K562 (cell line): ENCODE data around the gene ARHGAP28. TPM values are rescaled to one million over a fixed set of nuclear protein-coding genes. Genes with fewer than 3 reads are reported as not detected.

Source experiments
- ATAC-seq: fragments of 200-7000 bp; cut with Tn5 transposase; 3 replicates; pipeline ENCODE4 v1.9.1; 2020; ENCODE audit warnings: moderate library complexity
- BruUV-seq: library from RNA; stranded (reverse); fragments of 400-500 nt; replicated peaks from 2 replicates; lab custom pipeline; 2021; lab: Mats Ljungman, UMichigan
- CTCF ChIA-PET: fragments of 300-600 bp; formaldehyde crosslinking; extraction: SDS; loops from one replicate; lab custom pipeline; 2021; ENCODE audit warnings: low intra/inter-chr PET ratio; lab: Yijun Ruan, JAX
- POLR2A ChIA-PET: fragments of 300-600, 350-650 bp; sonication (Branson Sonifier 250); formaldehyde crosslinking; extraction: SDS; loops from one replicate; lab custom pipeline; 2021; ENCODE audit warnings: antibody characterized with exemption, inconsistent platforms; lab: Yijun Ruan, JAX
- DNase-seq, 4 experiments: peaks; one replicate each; pipeline versions ENCODE4 v3.0.0 to v3.0.0-alpha.2; 2011 to 2018; ENCODE audit warnings: low spot score in 3 of 4, mixed read lengths in 3 of 4; ENCODE audit errors: extremely low read depth in 1 of 4
- FAIRE-seq: peaks from 2 replicates; lab custom pipeline; 2011; peaks lifted over from hg19 to GRCh38; lab: Jason Lieb, UNC
- H2AFZ ChIP-seq: 2 replicates; pipeline ENCODE4 v1.6.0; 2011; ENCODE audit warnings: low read depth, low read length, control low read depth, inconsistent platforms
- H3K27ac ChIP-seq: fragments of 200-600 bp; 3 replicates; pipeline ENCODE4 v1.8.0; 2011; ENCODE audit warnings: low read depth, mild to moderate bottlenecking, control low read depth, inconsistent platforms, low read length, moderate library complexity, mixed read lengths; ENCODE audit errors: extremely low read depth
- H3K27me3 ChIP-seq, 2 experiments: fragments of 300-600 bp in 1 of 2; 2 replicates in 1 of 2; 3 replicates in 1 of 2; pipeline versions ENCODE4 v1.6.0 to v1.8.0; 2011; ENCODE audit warnings: inconsistent platforms in 2 of 2, low read length in 2 of 2, mild to moderate bottlenecking in 1 of 2, mixed read lengths in 1 of 2, moderate library complexity in 1 of 2; ENCODE audit not compliant: control insufficient read depth in 2 of 2, insufficient read depth in 2 of 2
- H3K36me3 ChIP-seq: fragments of 300-600 bp; 3 replicates; pipeline ENCODE4 v1.8.0; 2011; ENCODE audit warnings: mild to moderate bottlenecking, low read length, inconsistent platforms; ENCODE audit not compliant: control insufficient read depth, insufficient read depth
- H3K4me1 ChIP-seq, 2 experiments: fragments of 200-600 bp in 1 of 2; replicated peaks in 1 of 2; 2 replicates in 1 of 2; 3 replicates in 1 of 2; pipeline versions ENCODE4 v1.5.1 to v1.8.0; 2011; ENCODE audit warnings: inconsistent platforms in 2 of 2, low read length in 2 of 2, mild to moderate bottlenecking in 1 of 2, mixed read lengths in 1 of 2, moderate library complexity in 1 of 2; ENCODE audit not compliant: control insufficient read depth in 2 of 2, insufficient read depth in 2 of 2
- H3K4me2 ChIP-seq: 2 replicates; pipeline ENCODE4 v1.6.1; 2011; ENCODE audit warnings: low read length, control low read depth, inconsistent platforms, mixed read lengths; ENCODE audit not compliant: insufficient read depth
- H3K4me3 ChIP-seq: fragments of 200-600 bp; sonication (generic), shearing (Covaris generic); 2 replicates; pipeline ENCODE4 v1.5.1; 2016; ENCODE audit warnings: control low read depth, inconsistent platforms
- H3K79me2 ChIP-seq: fragments of 200-600 bp; 3 replicates; pipeline ENCODE4 v1.8.0; 2011; ENCODE audit warnings: low read length, inconsistent platforms; ENCODE audit not compliant: control insufficient read depth, insufficient read depth
- H3K9ac ChIP-seq, 2 experiments: 2 replicates each; pipeline versions ENCODE4 v1.6.0 to v1.6.1; 2011; ENCODE audit warnings: low read depth in 2 of 2, low read length in 2 of 2, control low read depth in 1 of 2, inconsistent platforms in 1 of 2, mild to moderate bottlenecking in 1 of 2, mixed read lengths in 1 of 2; ENCODE audit not compliant: insufficient read depth in 1 of 2
- H3K9me1 ChIP-seq: one replicate; pipeline ENCODE4 v1.6.0; 2011; ENCODE audit warnings: inconsistent platforms, mild to moderate bottlenecking, low read length, moderate library complexity; ENCODE audit not compliant: control insufficient read depth, insufficient read depth
- H3K9me3 ChIP-seq: replicated peaks from 2 replicates; pipeline ENCODE4 v1.5.1; 2011; ENCODE audit warnings: low read depth, low read length, inconsistent platforms; ENCODE audit not compliant: control insufficient read depth, insufficient read depth
- H4K20me1 ChIP-seq: replicated peaks from 2 replicates; pipeline ENCODE4 v1.6.1; 2011; ENCODE audit warnings: low read length, inconsistent platforms, mixed read lengths; ENCODE audit not compliant: control insufficient read depth, insufficient read depth
- CXXC5 ChIP-seq: fragments of 250-450 bp; sonication (Bioruptor Pico); IDR thresholded peaks from 2 replicates; pipeline ENCODE4 v1.8.0; 2022; ENCODE audit warnings: inconsistent platforms, mild to moderate bottlenecking, moderate library complexity
- KLF13 ChIP-seq: fragments of 450-650 bp; IDR thresholded peaks from 2 replicates; pipeline ENCODE4 v1.6.1; 2016; ENCODE audit warnings: missing genetic modification characterization, low read depth, mild to moderate bottlenecking, missing compliant biosample characterization, moderate library complexity, borderline replicate concordance
- ZNF12 ChIP-seq: sonication (generic); formaldehyde crosslinking; IDR thresholded peaks from 2 replicates; pipeline ENCODE4 v1.4.0; 2020; ENCODE audit warnings: mild to moderate bottlenecking, missing genetic modification reagents
- ZNF384 ChIP-seq: IDR thresholded peaks from 2 replicates; pipeline ENCODE4 v1.6.1; 2012; ENCODE audit warnings: low read depth, low read length, improper control_type of control experiment
- WGBS: fragments of 100-300 bp; shearing (Covaris generic); methylation state at CpG from one replicate; pipeline ENCODE4 v1.1.6; 2016; ENCODE audit warnings: low coverage, mixed read lengths; ENCODE audit not compliant: insufficient coverage; ENCODE audit errors: missing lambda C conversion rate; 5-methylcytosine and 5-hydroxymethylcytosine counted together
- in situ Hi-C: fragments of 300-500 bp; cut with MboI; formaldehyde crosslinking; loops from 4 replicates; pipeline ENCODE4 v1.15.0; 2018; ENCODE audit warnings: inconsistent platforms, mixed read lengths
- intact Hi-C: fragments of 100-400 bp; cut with micrococcal nuclease; formaldehyde crosslinking; loops from 2 replicates; pipeline ENCODE4 v1.14.2; 2022
- polyA plus RNA-seq, 8 experiments: library from polyadenylated mRNA; depleted of rRNA in 4 of 8; stranded (reverse) in 5 of 8; unstranded in 3 of 8; fragments of >200 nt; fragmentation: Nextera tagmentation in 2 of 8; fragmentation: Illumina TruSeq in 1 of 8; extraction: Ambion mirVana in 2 of 8; extraction: Trizol in 1 of 8; gene quantifications; 2 replicates each; pipeline versions ENCODE4 v1.2.1 to v1.2.3, GENCODE V29; 2011 to 2014; ENCODE audit warnings: inconsistent platforms in 1 of 8, missing spikeins in 1 of 8
- total RNA-seq, 7 experiments: library from RNA; depleted of rRNA in 6 of 7; stranded (reverse); fragments of >200 nt in 6 of 7; fragmentation: Illumina TruSeq in 2 of 7; extraction: Trizol in 2 of 7; gene quantifications; 2 replicates each; pipeline versions ENCODE4 v1.2.1 to v1.2.3, GENCODE V29; 2011 to 2021; ENCODE audit warnings: low replicate concordance in 1 of 7
- TF ChIP-seq, protein P1 (sequence below), 2 experiments: fragments of 450-650 bp; IDR thresholded peaks; 2 replicates each; pipeline ENCODE4 v1.6.1; 2016; ENCODE audit warnings: mild to moderate bottlenecking in 2 of 2, borderline replicate concordance in 1 of 2, low read depth in 1 of 2, moderate library complexity in 1 of 2
- TF ChIP-seq, protein P2 (sequence below): IDR thresholded peaks from 2 replicates; pipeline ENCODE4 v1.6.1; 2016; ENCODE audit warnings: missing genetic modification characterization, missing compliant biosample characterization
- TF ChIP-seq, protein P3 (sequence below): IDR thresholded peaks from 2 replicates; pipeline ENCODE4 v1.6.1; 2011; ENCODE audit warnings: borderline replicate concordance, low read depth, mild to moderate bottlenecking, moderate library complexity, low read length; ENCODE audit not compliant: insufficient read depth, poor library complexity, severe bottlenecking

ARHGAP28 gene
- total and polyA plus RNA-seq, 9 of the 15 experiments (the other 6 are each of a cell fraction or from before 2014, with no cell fraction given): 0.93 to 5.9 (median 5.0) TPM

DNA sequence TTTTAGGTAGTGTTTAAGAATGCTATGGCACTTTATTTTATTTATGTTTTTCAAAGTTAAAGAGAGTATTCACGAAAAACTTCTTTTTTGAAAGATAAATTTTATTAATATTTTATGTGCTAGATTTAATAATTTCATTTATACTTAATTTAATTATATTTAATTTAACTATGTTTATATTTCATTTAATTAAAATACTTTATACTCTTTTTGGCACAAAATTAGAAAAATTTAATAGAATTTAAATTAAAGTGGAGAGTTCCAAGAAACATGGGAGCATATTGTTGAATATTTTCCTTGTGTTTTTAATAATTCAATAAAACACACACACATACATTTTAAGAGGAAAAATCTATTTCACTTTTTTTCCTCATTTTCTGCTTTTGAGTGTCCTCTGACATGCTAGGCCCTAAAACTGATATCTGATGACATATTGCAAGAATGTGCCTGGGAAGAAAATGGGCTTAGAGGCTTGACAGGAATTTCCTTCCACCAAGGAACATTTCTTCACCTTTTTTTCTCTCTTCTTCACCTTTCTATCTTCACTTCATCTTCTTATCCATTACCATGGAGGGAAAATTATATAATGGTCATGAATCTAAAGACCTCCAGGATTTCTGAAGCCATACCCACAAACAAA, 15.4 kb downstream of the ARHGAP28 start:
- ATAC-seq: no peak
- Histone ChIP-seq H3K27ac (no peak overlapping the region), H3K4me1 (peaks cover 0 to 8% of the 10 kb centered on the region in 2 experiments; a peak in 2 of 5 replicates), H3K79me2 (no peaks in the 10 kb centered on the region), H4K20me1 (no peaks in the 10 kb centered on the region), H3K9me1 (no peaks in the 10 kb centered on the region), H3K4me2 (no peak overlapping the region), H3K9me3 (no peaks in the 10 kb centered on the region), H3K9ac (no peak overlapping the region), H3K4me3 (no peak overlapping the region), H3K36me3 (no peaks in the 10 kb centered on the region), H3K27me3 (no peaks in the 10 kb centered on the region), H2AFZ (no peak overlapping the region)
- in situ Hi-C loops: loop anchor here (25.0 kb wide), 1 partner anchor 1458 kb away; the partner anchor contains the start of gene ZBTB14
- no peak for DNase-seq
- BruUV-seq: no TSS peak
- intact Hi-C loops: no loop called here
- CTCF ChIA-PET: no interaction called here
- 4% methylated on average over 1 of the region's 1 CpG for WGBS
- no peak for FAIRE-seq
- POLR2A ChIA-PET: no interaction called here
- TF ChIP-seq, protein P1, sequence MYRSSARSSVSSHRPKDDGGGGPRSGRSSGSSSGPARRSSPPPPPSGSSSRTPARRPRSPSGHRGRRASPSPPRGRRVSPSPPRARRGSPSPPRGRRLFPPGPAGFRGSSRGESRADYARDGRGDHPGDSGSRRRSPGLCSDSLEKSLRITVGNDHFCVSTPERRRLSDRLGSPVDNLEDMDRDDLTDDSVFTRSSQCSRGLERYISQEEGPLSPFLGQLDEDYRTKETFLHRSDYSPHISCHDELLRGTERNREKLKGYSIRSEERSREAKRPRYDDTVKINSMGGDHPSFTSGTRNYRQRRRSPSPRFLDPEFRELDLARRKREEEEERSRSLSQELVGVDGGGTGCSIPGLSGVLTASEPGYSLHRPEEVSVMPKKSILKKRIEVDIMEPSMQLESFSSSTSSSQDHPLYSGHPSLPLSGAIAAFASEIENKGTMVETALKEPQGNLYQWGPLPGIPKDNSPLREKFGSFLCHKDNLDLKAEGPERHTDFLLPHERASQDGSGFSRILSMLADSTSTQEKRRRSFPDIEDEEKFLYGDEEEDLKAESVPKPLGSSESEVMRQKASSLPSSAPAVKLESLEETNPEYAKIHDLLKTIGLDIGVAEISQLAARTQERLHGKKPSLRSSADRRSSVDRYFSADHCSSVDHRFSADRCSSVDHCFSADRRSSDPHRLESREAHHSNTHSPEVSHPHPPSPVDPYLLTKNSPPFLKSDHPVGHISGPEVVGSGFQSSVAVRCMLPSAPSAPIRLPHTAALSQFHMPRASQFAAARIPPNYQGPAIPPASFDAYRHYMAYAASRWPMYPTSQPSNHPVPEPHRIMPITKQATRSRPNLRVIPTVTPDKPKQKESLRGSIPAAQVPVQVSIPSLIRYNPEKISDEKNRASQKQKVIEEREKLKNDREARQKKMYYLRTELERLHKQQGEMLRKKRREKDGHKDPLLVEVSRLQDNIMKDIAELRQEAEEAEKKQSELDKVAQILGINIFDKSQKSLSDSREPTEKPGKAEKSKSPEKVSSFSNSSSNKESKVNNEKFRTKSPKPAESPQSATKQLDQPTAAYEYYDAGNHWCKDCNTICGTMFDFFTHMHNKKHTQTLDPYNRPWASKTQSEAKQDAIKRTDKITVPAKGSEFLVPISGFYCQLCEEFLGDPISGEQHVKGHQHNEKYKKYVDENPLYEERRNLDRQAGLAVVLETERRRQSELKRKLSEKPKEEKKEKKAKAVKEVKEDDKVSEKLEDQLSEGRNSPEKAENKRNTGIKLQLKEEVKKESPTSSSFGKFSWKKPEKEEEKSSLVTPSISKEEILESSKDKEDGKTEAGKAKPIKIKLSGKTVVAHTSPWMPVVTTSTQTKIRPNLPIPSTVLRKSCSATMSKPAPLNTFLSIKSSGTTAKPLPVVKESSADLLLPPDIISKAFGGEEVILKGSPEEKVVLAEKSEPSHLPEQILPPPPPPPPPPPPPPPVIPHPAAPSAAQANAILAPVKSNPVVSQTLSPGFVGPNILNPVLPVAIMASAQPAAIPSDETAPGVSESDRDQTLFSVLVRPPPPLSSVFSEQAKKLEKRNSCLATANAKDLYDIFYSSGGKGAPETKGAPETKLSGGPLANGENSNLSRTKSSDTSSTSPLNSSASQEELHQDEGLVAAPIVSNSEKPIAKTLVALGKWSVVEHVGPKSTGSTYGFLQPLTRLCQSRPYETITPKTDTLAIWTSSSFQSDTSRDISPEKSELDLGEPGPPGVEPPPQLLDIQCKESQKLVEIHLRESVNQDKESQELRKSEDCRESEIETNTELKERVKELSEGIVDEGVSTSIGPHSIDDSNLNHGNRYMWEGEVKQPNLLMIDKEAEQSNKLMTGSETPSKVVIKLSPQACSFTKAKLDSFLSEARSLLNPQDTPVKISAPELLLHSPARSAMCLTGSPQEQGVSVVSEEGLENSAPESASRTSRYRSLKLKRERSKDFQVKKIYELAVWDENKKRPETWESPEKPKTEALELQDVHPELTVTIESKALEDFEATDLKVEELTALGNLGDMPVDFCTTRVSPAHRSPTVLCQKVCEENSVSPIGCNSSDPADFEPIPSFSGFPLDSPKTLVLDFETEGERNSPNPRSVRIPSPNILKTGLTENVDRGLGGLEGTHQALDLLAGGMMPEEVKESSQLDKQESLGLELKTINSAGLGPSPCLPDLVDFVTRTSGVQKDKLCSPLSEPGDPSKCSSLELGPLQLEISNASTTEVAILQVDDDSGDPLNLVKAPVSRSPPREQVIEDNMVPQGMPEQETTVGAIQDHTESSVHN (IDR thresholded peaks at IDR 0.05; ENCODE audit: borderline replicate concordance in 1 of 2, low read depth in 1 of 2): no peak
- TF ChIP-seq CXXC5 (CRISPR knock-in tag) (no peak), ZNF12 (CRISPR knock-in tag) (no peak), KLF13 (tag) (no peak), ZNF384 (no peak)
- TF ChIP-seq, protein P2, sequence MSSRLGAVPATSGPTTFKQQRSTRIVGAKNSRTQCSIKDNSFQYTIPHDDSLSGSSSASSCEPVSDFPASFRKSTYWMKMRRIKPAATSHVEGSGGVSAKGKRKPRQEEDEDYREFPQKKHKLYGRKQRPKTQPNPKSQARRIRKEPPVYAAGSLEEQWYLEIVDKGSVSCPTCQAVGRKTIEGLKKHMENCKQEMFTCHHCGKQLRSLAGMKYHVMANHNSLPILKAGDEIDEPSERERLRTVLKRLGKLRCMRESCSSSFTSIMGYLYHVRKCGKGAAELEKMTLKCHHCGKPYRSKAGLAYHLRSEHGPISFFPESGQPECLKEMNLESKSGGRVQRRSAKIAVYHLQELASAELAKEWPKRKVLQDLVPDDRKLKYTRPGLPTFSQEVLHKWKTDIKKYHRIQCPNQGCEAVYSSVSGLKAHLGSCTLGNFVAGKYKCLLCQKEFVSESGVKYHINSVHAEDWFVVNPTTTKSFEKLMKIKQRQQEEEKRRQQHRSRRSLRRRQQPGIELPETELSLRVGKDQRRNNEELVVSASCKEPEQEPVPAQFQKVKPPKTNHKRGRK (tag): no peak
- TF ChIP-seq, protein P3, sequence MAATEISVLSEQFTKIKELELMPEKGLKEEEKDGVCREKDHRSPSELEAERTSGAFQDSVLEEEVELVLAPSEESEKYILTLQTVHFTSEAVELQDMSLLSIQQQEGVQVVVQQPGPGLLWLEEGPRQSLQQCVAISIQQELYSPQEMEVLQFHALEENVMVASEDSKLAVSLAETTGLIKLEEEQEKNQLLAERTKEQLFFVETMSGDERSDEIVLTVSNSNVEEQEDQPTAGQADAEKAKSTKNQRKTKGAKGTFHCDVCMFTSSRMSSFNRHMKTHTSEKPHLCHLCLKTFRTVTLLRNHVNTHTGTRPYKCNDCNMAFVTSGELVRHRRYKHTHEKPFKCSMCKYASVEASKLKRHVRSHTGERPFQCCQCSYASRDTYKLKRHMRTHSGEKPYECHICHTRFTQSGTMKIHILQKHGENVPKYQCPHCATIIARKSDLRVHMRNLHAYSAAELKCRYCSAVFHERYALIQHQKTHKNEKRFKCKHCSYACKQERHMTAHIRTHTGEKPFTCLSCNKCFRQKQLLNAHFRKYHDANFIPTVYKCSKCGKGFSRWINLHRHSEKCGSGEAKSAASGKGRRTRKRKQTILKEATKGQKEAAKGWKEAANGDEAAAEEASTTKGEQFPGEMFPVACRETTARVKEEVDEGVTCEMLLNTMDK: no peak
